Right lobe of liver (tissue), 4 donors: ENCODE data around the gene PARVA.

Experiments used
- POLR2A ChIP-seq: fragments of 450-650 bp; IDR thresholded peaks from one replicate; pipeline ENCODE4 v1.6.1; 2017; ENCODE audit warnings: antibody characterized with exemption, mild to moderate bottlenecking
- TF ChIP-seq, protein P1 (sequence below), 4 donors: fragments of 200-600 bp in 3 of 4; fragments of 450-650 bp in 1 of 4; IDR thresholded peaks; one replicate each; pipeline versions ENCODE4 v1.5.1 to v1.8.0; 2016 to 2022; ENCODE audit warnings: antibody characterized with exemption in 4 of 4, mild to moderate bottlenecking in 2 of 4
- donor health status: DM: no; HTN: no; CAD: no.
- donor health status: DM: no; HTN: no; CAD: no.
- donor health status: DM: no; HTN: yes; CAD: no.

DNA sequence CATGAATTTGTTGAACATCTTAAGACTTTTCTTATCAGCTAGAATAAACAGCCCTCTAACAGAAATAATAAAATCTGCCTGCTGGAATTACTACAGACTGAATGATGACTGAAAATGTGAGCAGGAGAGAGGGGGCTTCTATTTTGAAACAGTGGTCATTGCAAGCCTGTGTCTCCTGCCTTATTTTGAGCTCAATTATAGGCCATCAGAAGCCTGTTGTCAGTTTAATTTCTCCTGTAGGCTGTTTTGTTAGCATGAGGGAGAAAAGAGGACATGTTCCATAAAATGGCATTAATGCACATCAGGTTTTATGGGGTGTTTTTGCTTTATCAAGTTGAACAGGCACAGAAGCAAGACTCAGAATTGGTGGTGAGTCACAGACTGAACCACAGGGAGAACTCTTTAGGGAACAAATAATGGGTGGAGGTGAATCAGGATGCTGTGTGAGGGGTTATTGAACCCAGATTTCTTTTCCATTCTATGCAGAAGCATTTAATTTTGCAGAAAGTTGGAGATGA is 129.1 kb downstream of the PARVA start:
- TF ChIP-seq, protein P1, sequence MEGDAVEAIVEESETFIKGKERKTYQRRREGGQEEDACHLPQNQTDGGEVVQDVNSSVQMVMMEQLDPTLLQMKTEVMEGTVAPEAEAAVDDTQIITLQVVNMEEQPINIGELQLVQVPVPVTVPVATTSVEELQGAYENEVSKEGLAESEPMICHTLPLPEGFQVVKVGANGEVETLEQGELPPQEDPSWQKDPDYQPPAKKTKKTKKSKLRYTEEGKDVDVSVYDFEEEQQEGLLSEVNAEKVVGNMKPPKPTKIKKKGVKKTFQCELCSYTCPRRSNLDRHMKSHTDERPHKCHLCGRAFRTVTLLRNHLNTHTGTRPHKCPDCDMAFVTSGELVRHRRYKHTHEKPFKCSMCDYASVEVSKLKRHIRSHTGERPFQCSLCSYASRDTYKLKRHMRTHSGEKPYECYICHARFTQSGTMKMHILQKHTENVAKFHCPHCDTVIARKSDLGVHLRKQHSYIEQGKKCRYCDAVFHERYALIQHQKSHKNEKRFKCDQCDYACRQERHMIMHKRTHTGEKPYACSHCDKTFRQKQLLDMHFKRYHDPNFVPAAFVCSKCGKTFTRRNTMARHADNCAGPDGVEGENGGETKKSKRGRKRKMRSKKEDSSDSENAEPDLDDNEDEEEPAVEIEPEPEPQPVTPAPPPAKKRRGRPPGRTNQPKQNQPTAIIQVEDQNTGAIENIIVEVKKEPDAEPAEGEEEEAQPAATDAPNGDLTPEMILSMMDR (IDR thresholded peaks at IDR 0.05), result no peak
- no peak for TF ChIP-seq POLR2A
